Mesenchymal stem cell (in vitro differentiated cells and primary cell): ENCODE data around the gene RALGAPA2.
A peak's percentile ranks its signal among the peaks of the same experiment; 100 is the strongest.

Experiments used
- DNase-seq: peaks from one replicate; pipeline ENCODE4 v3.0.0-alpha.2; 2013
- H2AFZ ChIP-seq: one replicate; pipeline ENCODE4 v1.6.1; 2013; ENCODE audit warnings: low read depth, mild to moderate bottlenecking, control low read depth, inconsistent platforms, low read length, moderate library complexity
- H2AK5ac ChIP-seq: 2 replicates; pipeline ENCODE4 v1.6.1; 2013; ENCODE audit warnings: low read length, moderate library complexity, mild to moderate bottlenecking, inconsistent platforms; ENCODE audit not compliant: severe bottlenecking
- H2BK120ac ChIP-seq: one replicate; pipeline ENCODE4 v1.6.1; 2013; ENCODE audit warnings: low read depth, mild to moderate bottlenecking, inconsistent platforms, low read length, moderate library complexity
- H2BK12ac ChIP-seq, 2 experiments: one replicate each; pipeline ENCODE4 v1.6.1; 2013; ENCODE audit warnings: inconsistent platforms in 2 of 2, low read length in 2 of 2, mild to moderate bottlenecking in 2 of 2, moderate library complexity in 2 of 2, control low read depth in 1 of 2
- H2BK15ac ChIP-seq: one replicate; pipeline ENCODE4 v1.6.1; 2013; ENCODE audit warnings: mild to moderate bottlenecking, low read depth, inconsistent platforms; ENCODE audit not compliant: poor library complexity, severe bottlenecking
- H2BK5ac ChIP-seq: 2 replicates; pipeline ENCODE4 v1.6.1; 2013; ENCODE audit warnings: low read depth, mild to moderate bottlenecking, low read length, control low read depth, inconsistent platforms; ENCODE audit not compliant: poor library complexity, severe bottlenecking
- H3K14ac ChIP-seq, 2 experiments: one replicate each; pipeline ENCODE4 v1.6.1; 2013; ENCODE audit warnings: inconsistent platforms in 2 of 2, low read length in 2 of 2, control low read depth in 1 of 2, mild to moderate bottlenecking in 1 of 2, moderate library complexity in 1 of 2
- H3K18ac ChIP-seq, 2 experiments: one replicate each; pipeline ENCODE4 v1.6.1; 2013; ENCODE audit warnings: inconsistent platforms in 2 of 2, low read length in 2 of 2, control low read depth in 1 of 2, low read depth in 1 of 2, mild to moderate bottlenecking in 1 of 2
- H3K23ac ChIP-seq, 2 experiments: one replicate each; pipeline ENCODE4 v1.6.1; 2013; ENCODE audit warnings: inconsistent platforms in 2 of 2, low read length in 2 of 2, mild to moderate bottlenecking in 2 of 2, moderate library complexity in 2 of 2, control low read depth in 1 of 2
- H3K27ac ChIP-seq: 2 replicates; pipeline ENCODE4 v1.5.1; 2013; ENCODE audit warnings: mild to moderate bottlenecking, moderate library complexity, low read length, control low read depth, inconsistent platforms; ENCODE audit not compliant: poor library complexity, severe bottlenecking
- H3K27me3 ChIP-seq, 2 experiments: 2 replicates each; pipeline versions ENCODE4 v1.6.1 to v1.7.0; 2013; ENCODE audit warnings: low read length in 2 of 2, mild to moderate bottlenecking in 2 of 2, moderate library complexity in 2 of 2, control low read depth in 1 of 2, inconsistent platforms in 1 of 2; ENCODE audit not compliant: control insufficient read depth in 1 of 2, insufficient read depth in 1 of 2
- H3K36me3 ChIP-seq, 2 experiments: 2 replicates each; pipeline versions ENCODE4 v1.6.1 to v1.7.0; 2013; ENCODE audit warnings: low read length in 2 of 2, control low read depth in 1 of 2, inconsistent platforms in 1 of 2, low read depth in 1 of 2, mild to moderate bottlenecking in 1 of 2; ENCODE audit not compliant: insufficient read depth in 2 of 2, control insufficient read depth in 1 of 2
- H3K4ac ChIP-seq, 2 experiments: one replicate each; pipeline ENCODE4 v1.6.1; 2013; ENCODE audit warnings: inconsistent platforms in 2 of 2, low read length in 2 of 2, mild to moderate bottlenecking in 2 of 2, moderate library complexity in 2 of 2, control low read depth in 1 of 2, low read depth in 1 of 2
- H3K4me1 ChIP-seq: 2 replicates; pipeline ENCODE4 v1.6.1; 2013; ENCODE audit warnings: low read depth, low read length, control low read depth; ENCODE audit not compliant: control insufficient read depth, insufficient read depth
- H3K4me2 ChIP-seq: 2 replicates; pipeline ENCODE4 v1.6.1; 2013; ENCODE audit warnings: low read length, mild to moderate bottlenecking, inconsistent platforms; ENCODE audit not compliant: poor library complexity, severe bottlenecking
- H3K4me3 ChIP-seq, 2 experiments: 2 replicates each; pipeline versions ENCODE4 v1.5.1 to v1.7.0; 2013; ENCODE audit warnings: low read length in 2 of 2, mild to moderate bottlenecking in 2 of 2, control low read depth in 1 of 2, low read depth in 1 of 2; ENCODE audit not compliant: insufficient read depth in 1 of 2
- H3K79me1 ChIP-seq: replicated peaks from 2 replicates; pipeline ENCODE4 v1.6.1; 2013; ENCODE audit warnings: mild to moderate bottlenecking, control low read depth, low read length, inconsistent platforms; ENCODE audit not compliant: poor library complexity, severe bottlenecking
- H3K9ac ChIP-seq: 2 replicates; pipeline ENCODE4 v1.7.0; 2013; ENCODE audit warnings: mild to moderate bottlenecking, low read length, moderate library complexity
- H3K9me3 ChIP-seq: 2 replicates; pipeline ENCODE4 v1.7.0; 2013; ENCODE audit warnings: mild to moderate bottlenecking, low read length; ENCODE audit not compliant: control insufficient read depth
- H4K8ac ChIP-seq: one replicate; pipeline ENCODE4 v1.6.1; 2013; ENCODE audit warnings: inconsistent platforms, mild to moderate bottlenecking, low read length, moderate library complexity
- H4K91ac ChIP-seq: one replicate; pipeline ENCODE4 v1.6.1; 2013; ENCODE audit warnings: mild to moderate bottlenecking, low read length, inconsistent platforms
- WGBS: methylation state at CpG from one replicate; pipeline ENCODE4 v1.1.7; 2013; ENCODE audit warnings: mixed read lengths; 5-methylcytosine and 5-hydroxymethylcytosine counted together

RALGAPA2 gene

GRCh38 chr20:20683481-20684321 lies 28.7 kb downstream of the RALGAPA2 start:
- H2BK120ac ChIP-seq, result no peak overlapping the region
- no peak overlapping the region for H2AK5ac ChIP-seq
- WGBS, result 85% methylated on average over 10 of the region's 10 CpGs
- H3K27me3 ChIP-seq, result no peaks in the 10 kb centered on the region
- DNase-seq, result no peak
- H3K18ac ChIP-seq, result no peak overlapping the region
- no peak overlapping the region for H3K14ac ChIP-seq
- no peaks in the 10 kb centered on the region for H3K4me1 ChIP-seq
- H3K23ac ChIP-seq, result peak overlapping the region in 1 of 2 experiments; percentile 60
- H3K4me2 ChIP-seq, result no peak overlapping the region
- no peaks in the 10 kb centered on the region for H3K36me3 ChIP-seq
- no peak overlapping the region for H2AFZ ChIP-seq
- no peak overlapping the region for H3K27ac ChIP-seq
- no peak overlapping the region for H3K4ac ChIP-seq
- H2BK15ac ChIP-seq, result no peak overlapping the region
- H4K8ac ChIP-seq, result no peak overlapping the region
- H3K4me3 ChIP-seq, result no peak overlapping the region
- no peak overlapping the region for H2BK12ac ChIP-seq
- no peaks in the 10 kb centered on the region for H3K9me3 ChIP-seq
- no peak overlapping the region for H3K9ac ChIP-seq
- no peak overlapping the region for H4K91ac ChIP-seq
- peaks cover 34% of the 10 kb centered on the region for H3K79me1 ChIP-seq
- no peak overlapping the region for H2BK5ac ChIP-seq

- H3K4me1 ChIP-seq, result no peaks in the 10 kb centered on the region
- no peak overlapping the region for H3K27ac ChIP-seq
- peaks cover 33% of the 10 kb centered on the region for H3K79me1 ChIP-seq
- no peak overlapping the region for H3K4ac ChIP-seq
- WGBS, result 93% methylated on average over 9 of the region's 9 CpGs
- no peak overlapping the region for H4K8ac ChIP-seq
- peak overlapping the region in 1 of 2 experiments; percentile 61 for H3K14ac ChIP-seq
- H3K36me3 ChIP-seq, result no peaks in the 10 kb centered on the region
- no peak overlapping the region for H2BK120ac ChIP-seq
- DNase-seq, result no peak
- H2AK5ac ChIP-seq, result no peak overlapping the region
- H2BK5ac ChIP-seq, result no peak overlapping the region
- no peak overlapping the region for H2BK15ac ChIP-seq
- H4K91ac ChIP-seq, result no peak overlapping the region
- H2BK12ac ChIP-seq, result no peak overlapping the region
- no peak overlapping the region for H3K9ac ChIP-seq
- H3K4me2 ChIP-seq, result no peak overlapping the region
- H2AFZ ChIP-seq, result no peak overlapping the region
- no peaks in the 10 kb centered on the region for H3K9me3 ChIP-seq
- no peak overlapping the region for H3K23ac ChIP-seq
- no peak overlapping the region for H3K4me3 ChIP-seq
- no peaks in the 10 kb centered on the region for H3K27me3 ChIP-seq
- no peak overlapping the region for H3K18ac ChIP-seq
These were observed 29.4 kb downstream of the RALGAPA2 start for GRCh38 chr20:20683020-20683419.

GRCh38 chr20:20680991-20681508 lies 31.4 kb downstream of the RALGAPA2 start:
- Histone ChIP-seq H3K4me1 (no peaks in the 10 kb centered on the region), H3K23ac (no peak overlapping the region), H3K9ac (no peak overlapping the region), H3K9me3 (no peaks in the 10 kb centered on the region), H2AK5ac (no peak overlapping the region), H4K91ac (peak overlapping the region; percentile 7), H3K79me1 (peaks cover 26% of the 10 kb centered on the region), H3K14ac (no peak overlapping the region), H2BK12ac (no peak overlapping the region), H4K8ac (peak overlapping the region; percentile 7), H2BK15ac (no peak overlapping the region), H3K18ac (no peak overlapping the region), H3K27me3 (no peaks in the 10 kb centered on the region), H2BK120ac (no peak overlapping the region), H3K4me3 (no peak overlapping the region), H3K36me3 (no peaks in the 10 kb centered on the region), H3K4me2 (no peak overlapping the region), H3K27ac (no peak overlapping the region), H2BK5ac (no peak overlapping the region), H2AFZ (no peak overlapping the region), H3K4ac (no peak overlapping the region)
- WGBS, result 81% methylated on average over 7 of the region's 7 CpGs
- DNase-seq, result no peak

GRCh38 chr20:20679316-20679715 lies 33.1 kb downstream of the RALGAPA2 start:
- Histone ChIP-seq H2BK5ac (no peak overlapping the region), H3K4me1 (no peaks in the 10 kb centered on the region), H3K27me3 (no peaks in the 10 kb centered on the region), H3K4me3 (no peak overlapping the region), H4K91ac (no peak overlapping the region), H2AK5ac (no peak overlapping the region), H3K18ac (no peak overlapping the region), H3K36me3 (no peaks in the 10 kb centered on the region), H3K23ac (no peak overlapping the region), H3K9ac (no peak overlapping the region), H2AFZ (no peak overlapping the region), H3K9me3 (no peaks in the 10 kb centered on the region), H3K4me2 (no peak overlapping the region), H3K4ac (no peak overlapping the region), H2BK120ac (no peak overlapping the region), H3K79me1 (peaks cover 24% of the 10 kb centered on the region), H2BK12ac (no peak overlapping the region), H3K27ac (no peak overlapping the region), H2BK15ac (no peak overlapping the region), H3K14ac (no peak overlapping the region), H4K8ac (no peak overlapping the region)
- DNase-seq, result no peak
- 92% methylated on average over 3 of the region's 3 CpGs for WGBS
